ENCODE results near the gene MBD2. TPM values are rescaled to one million over a fixed set of nuclear protein-coding genes. Genes with fewer than 3 reads are reported as not detected.

Gene MBD2
- total and polyA plus RNA-seq, 2 experiments from 2014 or later: 14.4 to 56.8 TPM

- Histone ChIP-seq H3K36me3 (replicated peaks; ENCODE audit: insufficient read depth, low read depth) (no peaks in the 10 kb centered on the region), H3K9me3 (ENCODE audit: low read depth) (no peaks in the 10 kb centered on the region), H3K79me2 (no peaks in the 10 kb centered on the region), H3K4me1 (ENCODE audit: insufficient read depth) (no peaks in the 10 kb centered on the region), H3K4me3 (no peak overlapping the region), H3K9me2 (replicated peaks; ENCODE audit: insufficient read depth) (no peaks in the 10 kb centered on the region), H3K4me2 (no peak overlapping the region), H3K27me3 (no peaks in the 10 kb centered on the region), H4K20me1 (ENCODE audit: insufficient read depth, poor library complexity, severe bottlenecking) (no peaks in the 10 kb centered on the region), H3K27ac (no peak overlapping the region), H2AFZ (no peak overlapping the region)
- 72% methylated on average over 9 of the region's 9 CpGs for WGBS (ENCODE audit: low lambda C conversion rate, missing lambda C conversion rate)
- TF ChIP-seq CTCF (IDR thresholded peaks at IDR 0.05; ENCODE audit: poor library complexity) (no peak), EZH2 (IDR thresholded peaks at IDR 0.05; ENCODE audit: borderline replicate concordance) (no peak), EZH2phosphoT487 (IDR thresholded peaks at IDR 0.05; ENCODE audit: low read depth, severe bottlenecking, unreplicated experiment) (no peak)
- DNase-seq (ENCODE audit: low spot score): no peak
Measured at GRCh38 chr18:54117853-54118773, 106.4 kb downstream of the MBD2 start.

- Histone ChIP-seq H3K4me1 (ENCODE audit: insufficient read depth) (no peaks in the 10 kb centered on the region), H2AFZ (no peak overlapping the region), H3K27me3 (no peaks in the 10 kb centered on the region), H3K9me3 (ENCODE audit: low read depth) (no peaks in the 10 kb centered on the region), H3K9me2 (replicated peaks; ENCODE audit: insufficient read depth) (no peaks in the 10 kb centered on the region), H3K4me2 (no peak overlapping the region), H4K20me1 (ENCODE audit: insufficient read depth, poor library complexity, severe bottlenecking) (no peaks in the 10 kb centered on the region), H3K79me2 (no peaks in the 10 kb centered on the region), H3K4me3 (no peak overlapping the region), H3K27ac (no peak overlapping the region), H3K36me3 (replicated peaks; ENCODE audit: insufficient read depth, low read depth) (no peaks in the 10 kb centered on the region)
- DNase-seq (ENCODE audit: low spot score): no peak
- TF ChIP-seq CTCF (IDR thresholded peaks at IDR 0.05; ENCODE audit: poor library complexity): no peak
- TF ChIP-seq EZH2phosphoT487 (IDR thresholded peaks at IDR 0.05; ENCODE audit: low read depth, severe bottlenecking, unreplicated experiment): no peak
- no peak for TF ChIP-seq EZH2 (IDR thresholded peaks at IDR 0.05; ENCODE audit: borderline replicate concordance)
- 70% methylated on average over 3 of the region's 3 CpGs for WGBS (ENCODE audit: low lambda C conversion rate, missing lambda C conversion rate)
Measured at GRCh38 chr18:54116541-54117257, 107.8 kb downstream of the MBD2 start.

- Histone ChIP-seq H2AFZ (no peak overlapping the region), H3K4me3 (no peak overlapping the region), H4K20me1 (ENCODE audit: insufficient read depth, poor library complexity, severe bottlenecking) (no peaks in the 10 kb centered on the region), H3K27me3 (no peaks in the 10 kb centered on the region), H3K4me1 (ENCODE audit: insufficient read depth) (no peaks in the 10 kb centered on the region), H3K9me3 (ENCODE audit: low read depth) (no peaks in the 10 kb centered on the region), H3K27ac (no peak overlapping the region), H3K9me2 (replicated peaks; ENCODE audit: insufficient read depth) (no peaks in the 10 kb centered on the region), H3K36me3 (replicated peaks; ENCODE audit: insufficient read depth, low read depth) (no peaks in the 10 kb centered on the region), H3K79me2 (no peaks in the 10 kb centered on the region), H3K4me2 (no peak overlapping the region)
- WGBS (ENCODE audit: low lambda C conversion rate, missing lambda C conversion rate): 67% methylated on average over 1 of the region's 1 CpG
- DNase-seq (ENCODE audit: low spot score): no peak
- TF ChIP-seq EZH2phosphoT487 (IDR thresholded peaks at IDR 0.05; ENCODE audit: low read depth, severe bottlenecking, unreplicated experiment): no peak
- TF ChIP-seq CTCF (IDR thresholded peaks at IDR 0.05; ENCODE audit: poor library complexity): no peak
- no peak for TF ChIP-seq EZH2 (IDR thresholded peaks at IDR 0.05; ENCODE audit: borderline replicate concordance)
Measured at GRCh38 chr18:54112356-54112755, 112.1 kb downstream of the MBD2 start.

Measured in hepatocyte (in vitro differentiated cells).